Measurements from ENCODE around the gene IL17B. TPM values are rescaled to one million over a fixed set of nuclear protein-coding genes. Genes with fewer than 3 reads are reported as not detected.

IL17B gene
- total RNA-seq, 1 experiment from 2014 or later = not detected

GRCh38 chr5:149380466-149381121 is 1.5 kb upstream of the IL17B start:
- DNase-seq (ENCODE audit: low read depth) = no peak

- no peak for DNase-seq (ENCODE audit: low read depth)
These were observed 804 bp upstream of the IL17B start for GRCh38 chr5:149379818-149380374.

GRCh38 chr5:149378241-149378820 is 761 bp downstream of the IL17B start:
- no peak for DNase-seq (ENCODE audit: low read depth)

GRCh38 chr5:149376711-149377447 is 2.2 kb downstream of the IL17B start:
- DNase-seq (ENCODE audit: low read depth) = no peak

- no peak for DNase-seq (ENCODE audit: low read depth)
These were observed 3.0 kb downstream of the IL17B start for GRCh38 chr5:149376104-149376503.

- no peak for DNase-seq (ENCODE audit: low read depth)
These were observed 3.7 kb downstream of the IL17B start for GRCh38 chr5:149375434-149375833.

GRCh38 chr5:149374801-149375200 is 4.3 kb downstream of the IL17B start:
- DNase-seq (ENCODE audit: low read depth) = no peak

- DNase-seq (ENCODE audit: low read depth) = no peak
These were observed 4.8 kb downstream of the IL17B start for GRCh38 chr5:149374303-149374702.

GRCh38 chr5:149372932-149373331 is 6.2 kb downstream of the IL17B start:
- no peak for DNase-seq (ENCODE audit: low read depth)

- no peak for DNase-seq (ENCODE audit: low read depth)
These were observed 6.9 kb downstream of the IL17B start for GRCh38 chr5:149372076-149372795.

GRCh38 chr5:149371296-149371962 is 7.7 kb downstream of the IL17B start:
- peak; percentile 54 for DNase-seq (ENCODE audit: low read depth)

GRCh38 chr5:149370878-149371277 is 8.2 kb downstream of the IL17B start:
- no peak for DNase-seq (ENCODE audit: low read depth)

GRCh38 chr5:149367972-149368645 is 11.0 kb downstream of the IL17B start:
- no peak for DNase-seq (ENCODE audit: low read depth)

- DNase-seq (ENCODE audit: low read depth) = peak; percentile 68
These were observed 11.7 kb downstream of the IL17B start for GRCh38 chr5:149367249-149367971.

- no peak for DNase-seq (ENCODE audit: low read depth)
These were observed 12.8 kb downstream of the IL17B start for GRCh38 chr5:149366169-149366729.

GRCh38 chr5:149365418-149365817 is 13.7 kb downstream of the IL17B start:
- no peak for DNase-seq (ENCODE audit: low read depth)

- no peak for DNase-seq (ENCODE audit: low read depth)
These were observed 14.4 kb downstream of the IL17B start for GRCh38 chr5:149364719-149365118.

- DNase-seq (ENCODE audit: low read depth) = no peak
These were observed 15.2 kb downstream of the IL17B start for GRCh38 chr5:149363936-149364335.

- no peak for DNase-seq (ENCODE audit: low read depth)
These were observed 15.7 kb downstream of the IL17B start for GRCh38 chr5:149363358-149363757.

All from HT1080 (cell line).